Choroid plexus epithelial cell (primary cell): Measurements from ENCODE around the gene SPOCK1.

ENCODE experiments used
- DNase-seq: peaks from one replicate; pipeline ENCODE4 v3.0.0-alpha.2; 2010; ENCODE audit warnings: low read depth
- H3K4me3 ChIP-seq: 2 replicates; pipeline ENCODE4 v1.5.1; 2011; ENCODE audit warnings: low read depth, mild to moderate bottlenecking, control low read depth, low read length, moderate library complexity
- CTCF ChIP-seq: conservative IDR thresholded peaks from 2 replicates; pipeline ENCODE4 v1.5.1; 2011; ENCODE audit warnings: low read depth, mild to moderate bottlenecking, control low read depth, inconsistent platforms, low read length, moderate library complexity

The SPOCK1 gene

DNA sequence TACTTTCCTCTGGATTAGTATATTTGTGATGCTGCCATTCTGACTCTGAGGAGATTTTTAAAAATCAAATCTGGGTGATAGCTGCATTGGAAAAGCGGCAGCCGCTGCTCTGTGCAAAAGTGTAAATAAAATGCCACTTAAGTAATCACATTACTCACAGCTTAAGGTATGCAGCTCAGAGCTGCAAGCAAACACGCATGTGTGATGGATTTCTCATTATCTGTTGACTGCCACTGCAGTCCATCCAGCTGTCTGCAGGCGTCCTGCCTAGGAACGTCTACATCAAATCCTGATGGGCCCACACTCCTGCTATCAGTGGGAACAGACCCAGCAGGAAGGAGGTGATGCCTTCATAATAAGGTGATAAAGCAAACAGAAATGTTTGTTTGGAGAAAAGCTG, 216.9 kb downstream of the SPOCK1 start:
- H3K4me3 ChIP-seq = no peak overlapping the region
- TF ChIP-seq CTCF = no peak
- peak; percentile 33 for DNase-seq

DNA sequence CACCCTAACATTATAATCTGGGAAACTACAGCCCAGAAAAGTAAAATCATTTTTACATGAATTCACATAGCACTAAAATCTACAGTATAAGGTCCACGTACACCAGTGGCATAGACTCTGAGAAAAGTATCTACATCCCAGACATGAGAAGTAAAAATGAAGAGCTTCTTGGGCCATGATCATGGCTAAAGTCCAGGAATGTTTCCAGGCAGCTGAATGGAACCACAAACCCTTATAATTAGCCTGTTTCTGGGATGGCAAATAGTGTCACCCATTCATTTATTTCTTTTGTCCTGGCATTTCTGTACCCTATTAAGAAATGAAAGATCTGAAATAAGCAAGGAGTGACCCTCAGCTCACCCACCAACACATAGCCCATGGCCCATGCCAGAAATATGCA, 217.9 kb downstream of the SPOCK1 start:
- DNase-seq = no peak
- no peak for TF ChIP-seq CTCF
- no peak overlapping the region for H3K4me3 ChIP-seq

DNA sequence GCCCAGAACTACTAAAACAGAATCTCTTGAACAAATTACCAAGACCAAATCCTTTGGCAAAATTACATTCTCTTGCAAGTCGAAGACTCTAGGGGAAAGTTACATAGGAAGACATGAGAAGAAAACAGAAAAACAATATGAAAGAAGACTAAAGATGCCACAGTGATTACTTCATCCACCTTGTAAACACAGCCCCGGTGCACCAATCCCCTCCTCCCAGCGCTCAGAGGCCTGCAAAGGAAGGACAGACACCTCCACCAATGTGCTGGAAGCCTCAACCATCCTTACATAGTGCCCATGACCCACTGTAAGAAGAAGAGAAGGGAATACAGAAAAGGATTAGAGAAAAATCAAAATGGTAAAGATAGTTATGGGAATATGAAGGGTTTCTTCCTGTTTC, 218.5 kb downstream of the SPOCK1 start:
- DNase-seq = no peak
- H3K4me3 ChIP-seq = no peak overlapping the region
- no peak for TF ChIP-seq CTCF

GRCh38 chr5:137279521-137280231, 219.4 kb downstream of the SPOCK1 start:
- no peak for TF ChIP-seq CTCF
- H3K4me3 ChIP-seq = no peak overlapping the region
- no peak for DNase-seq

- H3K4me3 ChIP-seq = no peak overlapping the region
- no peak for TF ChIP-seq CTCF
- DNase-seq = no peak
Observed at GRCh38 chr5:137278476-137278875, 220.7 kb downstream of the SPOCK1 start.

DNA sequence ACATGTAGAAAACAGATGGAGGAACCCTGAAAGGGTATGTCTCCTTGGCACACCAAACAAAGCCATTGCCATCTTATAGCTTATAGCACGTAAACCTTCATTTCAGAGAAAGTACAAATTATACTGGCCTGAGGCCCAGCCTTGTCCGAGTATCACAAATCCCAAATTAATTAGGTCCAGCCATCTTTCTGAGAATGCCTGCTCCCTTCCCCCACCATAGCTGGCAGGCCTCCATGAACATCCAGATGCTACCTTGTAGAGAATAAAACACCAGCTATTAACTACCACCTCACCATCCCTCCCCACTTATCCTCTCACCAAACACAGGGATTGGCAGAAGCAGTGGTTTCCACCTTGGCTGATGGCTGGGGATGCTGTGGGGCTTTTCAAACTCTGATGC, 224.0 kb downstream of the SPOCK1 start:
- H3K4me3 ChIP-seq = no peak overlapping the region
- DNase-seq = no peak
- TF ChIP-seq CTCF = no peak

- H3K4me3 ChIP-seq = no peak overlapping the region
- TF ChIP-seq CTCF = no peak
- no peak for DNase-seq
Observed at GRCh38 chr5:137273511-137273910, 225.6 kb downstream of the SPOCK1 start.
